K562 (cell line): ENCODE data around the gene FRYL. TPM values are rescaled to one million over a fixed set of nuclear protein-coding genes. Genes with fewer than 3 reads are reported as not detected.

Experiments used
- ATF7 ChIP-seq: fragments of 450-650 bp; IDR thresholded peaks from 2 replicates; pipeline ENCODE4 v1.7.1; 2014; ENCODE audit warnings: mild to moderate bottlenecking, moderate library complexity
- CBX3 ChIP-seq, 2 experiments: IDR thresholded peaks; 1 replicate in 1 of 2; 2 replicates in 1 of 2; pipeline ENCODE4 v1.6.1; 2012; ENCODE audit warnings: inconsistent platforms in 2 of 2, low read length in 2 of 2, borderline replicate concordance in 1 of 2, control low read depth in 1 of 2
- CREB3L1 ChIP-seq: fragments of 450-650 bp; IDR thresholded peaks from 2 replicates; pipeline ENCODE4 v1.6.1; 2014; ENCODE audit warnings: low read depth, mild to moderate bottlenecking, moderate library complexity, borderline replicate concordance
- CREBBP ChIP-seq: IDR thresholded peaks from one replicate; pipeline ENCODE4 v1.6.1; 2012; ENCODE audit warnings: low read depth, mild to moderate bottlenecking, control low read depth, inconsistent platforms, low read length
- EHMT2 ChIP-seq: fragments of 450-650 bp; IDR thresholded peaks from 2 replicates; pipeline ENCODE4 v1.6.1; 2018; ENCODE audit warnings: antibody characterized with exemption
- GABPA ChIP-seq: fragments of 200-800 bp; sonication (Bioruptor generic); conservative IDR thresholded peaks from 2 replicates; pipeline ENCODE4 v1.6.1; 2016; ENCODE audit warnings: low read depth, missing genetic modification characterization, missing compliant biosample characterization
- HDAC8 ChIP-seq: fragments of 450-650 bp; IDR thresholded peaks from 2 replicates; pipeline ENCODE4 v1.6.1; 2016; ENCODE audit warnings: mild to moderate bottlenecking, missing genetic modification characterization, moderate library complexity, missing compliant biosample characterization
- HEY1 ChIP-seq: fragments of 250-450 bp; sonication (Bioruptor Pico); IDR thresholded peaks from 2 replicates; pipeline ENCODE4 v1.5.0; 2020; ENCODE audit warnings: mild to moderate bottlenecking, moderate library complexity, borderline replicate concordance
- NR2C1 ChIP-seq, 2 experiments: fragments of 450-650 bp; IDR thresholded peaks; 2 replicates each; pipeline ENCODE4 v1.6.1; 2017; ENCODE audit warnings: mild to moderate bottlenecking in 2 of 2, antibody characterized with exemption in 1 of 2, inconsistent platforms in 1 of 2, missing compliant biosample characterization in 1 of 2, missing genetic modification characterization in 1 of 2
- NR4A1 ChIP-seq, 2 experiments: fragments of 250-450 bp in 1 of 2; fragments of 450-650 bp in 1 of 2; sonication (Bioruptor Pico) in 1 of 2; IDR thresholded peaks; 2 replicates each; pipeline versions ENCODE4 v1.4.0 to v1.6.1; 2016 to 2020; ENCODE audit warnings: mild to moderate bottlenecking in 2 of 2, missing compliant biosample characterization in 1 of 2, missing genetic modification characterization in 1 of 2, moderate library complexity in 1 of 2
- SETDB1 ChIP-seq: IDR thresholded peaks from one replicate; pipeline ENCODE4 v1.6.1; 2012; ENCODE audit warnings: low read length, control low read depth, inconsistent platforms
- SREBF2 ChIP-seq: sonication (generic); formaldehyde crosslinking; IDR thresholded peaks from 2 replicates; pipeline ENCODE4 v1.4.0; 2020; ENCODE audit warnings: mild to moderate bottlenecking, missing genetic modification reagents
- ZBTB7A ChIP-seq: IDR thresholded peaks from 2 replicates; pipeline ENCODE4 v1.6.1; 2011; ENCODE audit warnings: low read depth, mild to moderate bottlenecking, low read length, moderate library complexity, borderline replicate concordance; ENCODE audit not compliant: control insufficient read depth
- ZFP36 ChIP-seq: fragments of 150-350 bp; IDR thresholded peaks from 2 replicates; pipeline ENCODE4 v1.6.1; 2018; ENCODE audit warnings: low read length, low read depth; ENCODE audit not compliant: partially characterized antibody
- ZNF133 ChIP-seq: fragments of 250-450 bp; sonication (Bioruptor Pico); IDR thresholded peaks from 2 replicates; pipeline ENCODE4 v1.4.0; 2020; ENCODE audit warnings: mild to moderate bottlenecking
- ZNF407 ChIP-seq: fragments of 450-650 bp; IDR thresholded peaks from 2 replicates; pipeline ENCODE4 v1.6.1; 2016; ENCODE audit warnings: low read depth
- ZNF699 ChIP-seq: fragments of 250-450 bp; sonication (Bioruptor Pico); IDR thresholded peaks from 2 replicates; pipeline ENCODE4 v1.8.0; 2021; ENCODE audit warnings: mild to moderate bottlenecking, moderate library complexity; ENCODE audit not compliant: insufficient replicate concordance
- ZNF77 ChIP-seq: fragments of 250-450 bp; sonication (Bioruptor Pico); IDR thresholded peaks from 2 replicates; pipeline ENCODE4 v1.5.0; 2020
- polyA plus RNA-seq, 8 experiments: library from polyadenylated mRNA; depleted of rRNA in 4 of 8; stranded (reverse) in 5 of 8; unstranded in 3 of 8; fragments of >200 nt; fragmentation: Nextera tagmentation in 2 of 8; fragmentation: Illumina TruSeq in 1 of 8; extraction: Ambion mirVana in 2 of 8; extraction: Trizol in 1 of 8; gene quantifications; 2 replicates each; pipeline versions ENCODE4 v1.2.1 to v1.2.3, GENCODE V29; 2011 to 2014; ENCODE audit warnings: inconsistent platforms in 1 of 8, missing spikeins in 1 of 8
- total RNA-seq, 7 experiments: library from RNA; depleted of rRNA in 6 of 7; stranded (reverse); fragments of >200 nt in 6 of 7; fragmentation: Illumina TruSeq in 2 of 7; extraction: Trizol in 2 of 7; gene quantifications; 2 replicates each; pipeline versions ENCODE4 v1.2.1 to v1.2.3, GENCODE V29; 2011 to 2021; ENCODE audit warnings: low replicate concordance in 1 of 7

The FRYL gene
- total and polyA plus RNA-seq, 9 of the 15 experiments (the other 6 are each of a cell fraction or from before 2014, with no cell fraction given): 7.2 to 34.9 (median 15.9) TPM

GRCh38 chr4:48683784-48684666 lies 96.1 kb downstream of the FRYL start (continued):
- TF ChIP-seq EHMT2: peak; percentile 90
- no peak for TF ChIP-seq CREBBP
- no peak for TF ChIP-seq ZNF407
- TF ChIP-seq HDAC8 (tag): no peak
- TF ChIP-seq SETDB1: no peak
- TF ChIP-seq NR4A1 (CRISPR knock-in tag; IDR thresholded peaks at IDR 0.05): no peak
- TF ChIP-seq NR4A1 (tag; IDR thresholded peaks at IDR 0.05): no peak; the same call in 1 of the 2 replicates
- peak; percentile 63 for TF ChIP-seq NR2C1 (IDR thresholded peaks at IDR 0.05)
- TF ChIP-seq NR2C1 (tag; IDR thresholded peaks at IDR 0.05): no peak
- no peak for TF ChIP-seq ZNF133 (CRISPR knock-in tag)
- no peak for TF ChIP-seq ZNF699 (CRISPR knock-in tag)
- TF ChIP-seq HEY1 (CRISPR knock-in tag): no peak
- no peak for TF ChIP-seq CREB3L1
- TF ChIP-seq ATF7: peak; percentile 79
- TF ChIP-seq ZBTB7A: no peak
- peak; percentile 28; the same call in 1 of the 2 replicates for TF ChIP-seq GABPA (tag)
- TF ChIP-seq CBX3 (IDR thresholded peaks at IDR 0.05; ENCODE audit: borderline replicate concordance in 1 of 2, low read length in 2 of 2): no peak; a peak in 1 of 3 replicates
- no peak for TF ChIP-seq ZFP36
- no peak for TF ChIP-seq SREBF2 (CRISPR knock-in tag)
- TF ChIP-seq ZNF77: no peak
